ENCODE measurements around the gene PXYLP1. TPM values are rescaled to one million over a fixed set of nuclear protein-coding genes. Genes with fewer than 3 reads are reported as not detected.

PXYLP1 gene
- total and polyA plus RNA-seq, 9 of the 15 experiments (the other 6 are each of a cell fraction or from before 2014, with no cell fraction given), result 0.80 to 2.9 (median 1.3) TPM

DNA sequence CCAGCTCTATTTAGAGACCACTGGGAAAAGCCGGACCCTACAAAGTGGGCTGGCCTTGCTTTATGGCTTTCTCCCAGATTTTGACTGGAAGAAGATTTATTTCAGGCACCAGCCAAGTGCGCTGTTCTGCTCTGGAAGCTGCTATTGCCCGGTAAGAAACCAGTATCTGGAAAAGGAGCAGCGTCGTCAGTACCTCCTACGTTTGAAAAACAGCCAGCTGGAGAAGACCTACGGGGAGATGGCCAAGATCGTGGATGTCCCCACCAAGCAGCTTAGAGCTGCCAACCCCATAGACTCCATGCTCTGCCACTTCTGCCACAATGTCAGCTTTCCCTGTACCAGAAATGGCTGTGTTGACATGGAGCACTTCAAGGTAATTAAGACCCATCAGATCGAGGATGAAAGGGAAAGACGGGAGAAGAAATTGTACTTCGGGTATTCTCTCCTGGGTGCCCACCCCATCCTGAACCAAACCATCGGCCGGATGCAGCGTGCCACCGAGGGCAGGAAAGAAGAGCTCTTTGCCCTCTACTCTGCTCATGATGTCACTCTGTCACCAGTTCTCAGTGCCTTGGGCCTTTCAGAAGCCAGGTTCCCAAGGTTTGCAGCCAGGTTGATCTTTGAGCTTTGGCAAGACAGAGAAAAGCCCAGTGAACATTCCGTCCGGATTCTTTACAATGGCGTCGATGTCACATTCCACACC, 60.9 kb downstream of the PXYLP1 start:
- H3K27me3 ChIP-seq (ENCODE audit: control insufficient read depth in 2 of 2, insufficient read depth in 2 of 2, low read length in 2 of 2), result no peaks in the 10 kb centered on the region
- ATAC-seq (no peak), DNase-seq (ENCODE audit: extremely low read depth in 1 of 4, low spot score in 3 of 4) (no peak), FAIRE-seq (no peak)
- no peaks in the 10 kb centered on the region for H3K79me2 ChIP-seq (ENCODE audit: control insufficient read depth, insufficient read depth, low read length)
- in situ Hi-C loops (cut with MboI) (no loop called here), intact Hi-C loops (cut with micrococcal nuclease) (no loop called here)
- WGBS (ENCODE audit: insufficient coverage, low coverage, missing lambda C conversion rate), result 53% methylated on average over 19 of the region's 19 CpGs
- H3K4me1 ChIP-seq (replicated peaks in 1 of 2; ENCODE audit: control insufficient read depth in 2 of 2, insufficient read depth in 2 of 2, low read length in 2 of 2), result peaks cover 7 to 19% of the 10 kb centered on the region in 2 experiments; a peak in 4 of 5 replicates
- no peaks in the 10 kb centered on the region for H3K9me1 ChIP-seq (ENCODE audit: control insufficient read depth, insufficient read depth, low read length)
- no peaks in the 10 kb centered on the region for H3K36me3 ChIP-seq (ENCODE audit: control insufficient read depth, insufficient read depth, low read length)
- TF ChIP-seq CHD7 (IDR thresholded peaks at IDR 0.05; ENCODE audit: low read depth, low read length) (no peak), ZNF121 (CRISPR knock-in tag; conservative IDR thresholded peaks at IDR 0.05) (no peak)
- no peaks in the 10 kb centered on the region for H4K20me1 ChIP-seq (replicated peaks; ENCODE audit: control insufficient read depth, insufficient read depth, low read length)
- H3K9me3 ChIP-seq (replicated peaks; ENCODE audit: control insufficient read depth, insufficient read depth, low read depth, low read length), result no peaks in the 10 kb centered on the region
- peak overlapping the region in 1 of 2 experiments; percentile 2; a peak in 1 of 4 replicates for H3K9ac ChIP-seq (ENCODE audit: insufficient read depth in 1 of 2, low read depth in 2 of 2, low read length in 2 of 2)
- H3K4me3 ChIP-seq, result no peak overlapping the region
- peak overlapping the region; percentile 64 for H2AFZ ChIP-seq (ENCODE audit: low read depth, low read length)
- BruUV-seq (replicated peaks), result no TSS peak
- ChIA-PET POLR2A (no interaction called here), CTCF (ENCODE audit: low intra/inter-chr PET ratio) (no interaction called here)
- no peak overlapping the region for H3K27ac ChIP-seq (ENCODE audit: extremely low read depth, low read depth, low read length)
- no peak overlapping the region for H3K4me2 ChIP-seq (ENCODE audit: insufficient read depth, low read length)

All from K562 (cell line).